OCI-LY1 (cell line): Measurements from ENCODE around the gene SUV39H1.
"Not testable (repeated sequence)": the region's sequence is repeated elsewhere in the genome, so short reads cannot be mapped to it uniquely, and the experiment has no call there.

Source experiments
- CTCF ChIP-seq: fragments of 200-600 bp; sonication (generic), shearing (Covaris generic); IDR thresholded peaks from 2 replicates; pipeline ENCODE4 v1.5.1; 2017; ENCODE audit warnings: mild to moderate bottlenecking, antibody characterized with exemption, low read length, moderate library complexity, mixed read lengths
- EZH2 ChIP-seq: fragments of 200-600 bp; sonication (generic), shearing (Covaris generic); IDR thresholded peaks from 2 replicates; pipeline ENCODE4 v1.8.0; 2017; ENCODE audit warnings: borderline replicate concordance, mixed run types, mild to moderate bottlenecking, antibody characterized with exemption, low read length, moderate library complexity, mixed read lengths

DNA sequence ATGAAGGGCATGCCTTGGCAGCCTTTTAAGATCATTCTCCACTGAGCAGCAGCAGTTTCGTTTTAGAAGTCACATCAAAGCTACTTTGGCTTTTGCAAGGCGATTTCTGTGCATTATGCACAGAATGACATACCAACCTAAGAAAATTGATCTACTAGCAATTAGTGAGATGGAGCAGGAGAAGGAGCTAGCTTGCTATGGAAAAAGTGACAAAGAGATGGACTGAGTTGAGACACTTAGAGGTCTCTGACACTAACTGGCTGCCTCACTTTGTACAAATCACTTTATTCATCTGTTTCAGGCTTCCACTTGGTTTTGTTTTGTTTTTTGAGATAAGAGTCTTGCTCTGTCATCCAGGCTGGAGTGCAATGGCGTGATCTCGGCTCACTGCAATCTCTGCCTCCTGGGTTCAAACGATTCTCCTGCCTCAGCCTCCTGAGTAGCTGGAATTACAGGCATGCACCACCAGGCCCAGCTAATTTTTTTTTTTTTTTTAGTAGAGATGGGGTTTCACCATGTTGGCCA lies 44.4 kb upstream of the SUV39H1 start:
- TF ChIP-seq EZH2, CTCF: not testable (repeated sequence)
